PFSK-1 (cell line): ENCODE data around the gene CTNNBL1.

ENCODE experiments used
- FOXP2 ChIP-seq: optimal IDR thresholded peaks from 2 replicates; pipeline ENCODE3; 2011; ENCODE audit warnings: borderline replicate concordance, control low read depth, inconsistent platforms; ENCODE audit not compliant: insufficient read depth; ENCODE audit errors: extremely low read length, extremely low read depth
- POLR2AphosphoS5 ChIP-seq: IDR thresholded peaks from 2 replicates; pipeline ENCODE4 v1.6.1; 2012; ENCODE audit warnings: low read depth, mild to moderate bottlenecking, control low read depth, low read length, moderate library complexity
- REST ChIP-seq, 2 experiments: IDR thresholded peaks; 2 replicates each; pipeline versions ENCODE4 v1.6.1 to v1.8.0; 2011 to 2012; ENCODE audit warnings: low read depth in 2 of 2, low read length in 2 of 2, control low read depth in 1 of 2, inconsistent platforms in 1 of 2, mild to moderate bottlenecking in 1 of 2, moderate library complexity in 1 of 2; ENCODE audit not compliant: insufficient read depth in 1 of 2
- SIN3A ChIP-seq: IDR thresholded peaks from 2 replicates; pipeline ENCODE4 v1.6.1; 2012; ENCODE audit warnings: mild to moderate bottlenecking, low read length, moderate library complexity, borderline replicate concordance; ENCODE audit not compliant: insufficient read depth
- TAF1 ChIP-seq: IDR thresholded peaks from 2 replicates; pipeline ENCODE4 v1.6.1; 2012; ENCODE audit warnings: low read length, control low read depth, borderline replicate concordance; ENCODE audit not compliant: insufficient read depth

- TF ChIP-seq TAF1 (no peak), REST (IDR thresholded peaks at IDR 0.05; ENCODE audit: insufficient read depth in 1 of 2, low read depth in 2 of 2, low read length in 2 of 2) (no peak), POLR2AphosphoS5 (no peak), SIN3A (no peak), FOXP2 (no peak)
Measured at GRCh38 chr20:37822141-37822601, 128.3 kb downstream of the CTNNBL1 start.
